PC-3 (cell line): ENCODE results near the gene ACTRT3. TPM values are rescaled to one million over a fixed set of nuclear protein-coding genes. Genes with fewer than 3 reads are reported as not detected.

Experiments used
- ATAC-seq: fragments of 200-7000 bp; cut with Tn5 transposase; 2 replicates; pipeline ENCODE4 v1.9.1; 2020; ENCODE audit warnings: mild to moderate bottlenecking, moderate library complexity
- BruUV-seq: library from RNA; stranded (reverse); fragments of 400-500 nt; replicated peaks from 2 replicates; lab custom pipeline; 2021; lab: Mats Ljungman, UMichigan
- CTCF ChIA-PET: fragments of 300-600 bp; sonication (Branson Sonifier 250); formaldehyde crosslinking; loops from one replicate; lab custom pipeline; 2022; ENCODE audit warnings: antibody characterized with exemption; lab: Charles Lee
- POLR2A ChIA-PET: fragments of 300-600 bp; sonication (Branson Sonifier 250); formaldehyde crosslinking; loops from one replicate; lab custom pipeline; 2022; ENCODE audit warnings: antibody characterized with exemption; ENCODE audit not compliant: unreplicated experiment; lab: Charles Lee
- DNase-seq: peaks from one replicate; pipeline ENCODE4 v3.0.0-alpha.2; 2015
- H2AFZ ChIP-seq: fragments of 300-600 bp; sonication (generic); 2 replicates; pipeline ENCODE4 v1.6.0; 2016; ENCODE audit warnings: antibody characterized with exemption, low read length
- H3F3A ChIP-seq: fragments of 300-600 bp; sonication (generic); one replicate; pipeline ENCODE4 v1.6.0; 2017; ENCODE audit warnings: antibody characterized with exemption, low read length, control low read depth, mild to moderate bottlenecking; ENCODE audit not compliant: unreplicated experiment
- H3K27ac ChIP-seq: fragments of 300-600 bp; sonication (generic); 2 replicates; pipeline ENCODE4 v1.5.1; 2016; ENCODE audit warnings: mild to moderate bottlenecking, low read length
- H3K27me3 ChIP-seq: fragments of 300-600 bp; sonication (generic); 2 replicates; pipeline ENCODE4 v1.6.1; 2016; ENCODE audit warnings: low read length, mixed read lengths
- H3K36me3 ChIP-seq: fragments of 300-600 bp; sonication (generic); 2 replicates; pipeline ENCODE4 v1.6.1; 2016; ENCODE audit warnings: low read depth, mixed run types, low read length, mixed read lengths
- H3K4me1 ChIP-seq: fragments of 300-600 bp; sonication (generic); 2 replicates; pipeline ENCODE4 v1.5.1; 2016; ENCODE audit warnings: low read length; ENCODE audit not compliant: insufficient read depth
- H3K4me2 ChIP-seq: fragments of 300-600 bp; sonication (generic); 2 replicates; pipeline ENCODE4 v1.6.0; 2016; ENCODE audit warnings: low read length
- H3K4me3 ChIP-seq: fragments of 300-600 bp; sonication (generic); 2 replicates; pipeline ENCODE4 v1.5.1; 2016; ENCODE audit warnings: mild to moderate bottlenecking, low read length, mixed read lengths
- H3K79me2 ChIP-seq: fragments of 300-600 bp; sonication (generic); 2 replicates; pipeline ENCODE4 v1.6.1; 2017; ENCODE audit warnings: low read length, mixed read lengths
- H3K9ac ChIP-seq: fragments of 300-600 bp; sonication (generic); 2 replicates; pipeline ENCODE4 v1.6.0; 2016; ENCODE audit warnings: mild to moderate bottlenecking, low read length
- H3K9me2 ChIP-seq: fragments of 300-600 bp; sonication (generic); replicated peaks from 2 replicates; pipeline ENCODE4 v1.6.1; 2016; ENCODE audit warnings: mixed run types, low read length, mixed read lengths
- H3K9me3 ChIP-seq: fragments of 300-600 bp; sonication (generic); 2 replicates; pipeline ENCODE4 v1.6.1; 2016; ENCODE audit warnings: low read length, mixed read lengths
- H4K20me1 ChIP-seq: fragments of 300-600 bp; sonication (generic); 2 replicates; pipeline ENCODE4 v1.6.1; 2016; ENCODE audit warnings: low read length, mixed read lengths
- EZH2 ChIP-seq: fragments of 300-600 bp; sonication (generic); IDR thresholded peaks from one replicate; pipeline ENCODE4 v1.6.1; 2017; ENCODE audit warnings: antibody characterized with exemption, mild to moderate bottlenecking, low read length; ENCODE audit not compliant: unreplicated experiment
- EZH2phosphoT487 ChIP-seq: fragments of 300-600 bp; sonication (generic); IDR thresholded peaks from 2 replicates; pipeline ENCODE4 v1.6.1; 2018; ENCODE audit warnings: mild to moderate bottlenecking, antibody characterized with exemption, low read length, borderline replicate concordance
- intact Hi-C: fragments of 100-400 bp; cut with micrococcal nuclease; formaldehyde crosslinking; loops from 2 replicates; pipeline ENCODE4 v1.9.0; 2023
- total RNA-seq: library from RNA; depleted of rRNA; stranded (reverse); fragments of >200 nt; gene quantifications from 2 replicates; pipeline ENCODE4 v1.2.3, GENCODE V29; 2014
- TF ChIP-seq, protein P1 (sequence below): fragments of 300-600 bp; sonication (generic); conservative IDR thresholded peaks from 2 replicates; pipeline ENCODE4 v1.5.1; 2017; ENCODE audit warnings: antibody characterized with exemption, low read depth, mild to moderate bottlenecking, low read length

The ACTRT3 gene
- total RNA-seq, 1 experiment from 2014 or later = 2.6 TPM

DNA sequence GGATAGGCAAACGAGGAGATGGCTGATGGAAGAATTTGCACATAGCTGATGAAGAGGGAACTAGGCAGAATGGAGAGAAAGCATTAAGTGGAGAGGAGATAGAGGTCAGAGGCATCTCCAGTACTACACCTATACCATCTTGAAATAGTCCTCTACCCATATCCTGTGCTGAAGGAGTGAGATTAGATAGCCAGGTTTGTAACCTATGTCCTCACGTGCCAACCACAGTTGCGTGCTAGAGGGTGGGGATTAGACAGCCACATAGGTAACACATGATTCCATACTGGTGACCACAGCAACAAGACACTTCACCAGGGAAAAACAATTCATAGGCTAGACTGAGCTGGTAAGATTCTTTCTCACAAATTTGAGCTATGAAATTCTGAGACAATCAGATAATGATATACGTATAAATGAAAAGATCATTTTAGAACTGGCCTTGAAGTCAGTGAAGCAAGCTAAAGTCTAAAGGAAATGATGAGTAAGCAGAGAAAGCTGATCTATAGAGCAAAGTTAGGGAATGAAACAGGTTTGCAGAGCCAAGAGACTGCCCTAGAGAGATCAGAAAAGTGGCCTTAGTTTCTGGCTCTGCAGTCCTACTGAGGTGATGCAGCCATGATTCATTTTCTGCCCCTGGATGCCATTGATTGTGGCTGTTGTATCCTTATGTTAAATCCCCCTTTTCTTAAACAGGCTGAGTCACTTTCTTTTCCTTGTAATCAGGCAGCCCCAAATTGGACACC is 21.5 kb upstream of the ACTRT3 start:
- intact Hi-C loops = loop anchor here (10.0 kb wide), 1 partner anchor 194 kb away; no protein-coding TSS in a partner anchor
- peak; percentile 24; the same call in 1 of the 2 replicates for ATAC-seq

DNA sequence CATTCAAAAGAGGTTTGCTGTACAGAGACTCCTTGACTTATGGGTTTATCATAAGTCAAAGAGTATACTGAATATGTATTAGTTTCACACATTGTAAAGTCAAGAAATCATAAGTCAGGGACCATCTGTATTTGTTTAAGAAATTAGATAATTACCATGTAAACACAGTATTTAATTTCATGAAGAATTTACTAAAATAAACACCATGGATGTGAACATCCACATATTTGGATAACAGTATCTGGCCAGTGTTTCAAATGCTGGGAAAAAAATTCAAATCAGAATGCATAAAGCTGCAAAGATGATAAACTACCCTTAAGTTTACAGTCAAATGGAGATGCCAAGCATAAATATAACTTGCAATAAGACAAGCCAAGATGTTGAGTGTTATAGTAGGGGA is 20.9 kb upstream of the ACTRT3 start:
- H3K4me2 ChIP-seq = no peak overlapping the region
- ATAC-seq (no peak), DNase-seq (no peak)
- no peaks in the 10 kb centered on the region for H3K27me3 ChIP-seq
- no peak overlapping the region for H3K9ac ChIP-seq
- TF ChIP-seq EZH2phosphoT487 (no peak), EZH2 (no peak)
- TF ChIP-seq, protein P1, sequence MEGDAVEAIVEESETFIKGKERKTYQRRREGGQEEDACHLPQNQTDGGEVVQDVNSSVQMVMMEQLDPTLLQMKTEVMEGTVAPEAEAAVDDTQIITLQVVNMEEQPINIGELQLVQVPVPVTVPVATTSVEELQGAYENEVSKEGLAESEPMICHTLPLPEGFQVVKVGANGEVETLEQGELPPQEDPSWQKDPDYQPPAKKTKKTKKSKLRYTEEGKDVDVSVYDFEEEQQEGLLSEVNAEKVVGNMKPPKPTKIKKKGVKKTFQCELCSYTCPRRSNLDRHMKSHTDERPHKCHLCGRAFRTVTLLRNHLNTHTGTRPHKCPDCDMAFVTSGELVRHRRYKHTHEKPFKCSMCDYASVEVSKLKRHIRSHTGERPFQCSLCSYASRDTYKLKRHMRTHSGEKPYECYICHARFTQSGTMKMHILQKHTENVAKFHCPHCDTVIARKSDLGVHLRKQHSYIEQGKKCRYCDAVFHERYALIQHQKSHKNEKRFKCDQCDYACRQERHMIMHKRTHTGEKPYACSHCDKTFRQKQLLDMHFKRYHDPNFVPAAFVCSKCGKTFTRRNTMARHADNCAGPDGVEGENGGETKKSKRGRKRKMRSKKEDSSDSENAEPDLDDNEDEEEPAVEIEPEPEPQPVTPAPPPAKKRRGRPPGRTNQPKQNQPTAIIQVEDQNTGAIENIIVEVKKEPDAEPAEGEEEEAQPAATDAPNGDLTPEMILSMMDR = no peak
- no peaks in the 10 kb centered on the region for H3K9me2 ChIP-seq
- H3K27ac ChIP-seq = no peak overlapping the region
- H4K20me1 ChIP-seq = no peaks in the 10 kb centered on the region
- POLR2A ChIA-PET = no interaction called here
- CTCF ChIA-PET = no interaction called here
- no peaks in the 10 kb centered on the region for H3K79me2 ChIP-seq
- intact Hi-C loops = loop anchor here (10.0 kb wide), 1 partner anchor 195 kb away; no protein-coding TSS in a partner anchor
- H2AFZ ChIP-seq = no peak overlapping the region
- no TSS peak for BruUV-seq
- H3K4me1 ChIP-seq = no peaks in the 10 kb centered on the region
- no peaks in the 10 kb centered on the region for H3F3A ChIP-seq
- H3K9me3 ChIP-seq = no peaks in the 10 kb centered on the region
- H3K4me3 ChIP-seq = no peak overlapping the region
- peaks cover 37% of the 10 kb centered on the region for H3K36me3 ChIP-seq

More for the DNA sequence above, 21.5 kb upstream of the ACTRT3 start:
- Histone ChIP-seq H3K9me2 (no peaks in the 10 kb centered on the region), H3K27ac (no peak overlapping the region), H2AFZ (no peak overlapping the region), H3K4me1 (no peaks in the 10 kb centered on the region), H3K9me3 (no peaks in the 10 kb centered on the region), H3K36me3 (peaks cover 31% of the 10 kb centered on the region), H3K4me3 (no peak overlapping the region), H3K4me2 (no peak overlapping the region), H3K27me3 (no peaks in the 10 kb centered on the region), H3K79me2 (no peaks in the 10 kb centered on the region), H4K20me1 (no peaks in the 10 kb centered on the region), H3F3A (no peaks in the 10 kb centered on the region), H3K9ac (no peak overlapping the region)
- POLR2A ChIA-PET = no interaction called here
- TF ChIP-seq, protein P1 = no peak
- TF ChIP-seq EZH2 (no peak), EZH2phosphoT487 (no peak)
- CTCF ChIA-PET = no interaction called here
- no TSS peak for BruUV-seq
- DNase-seq = peak; percentile 44

DNA sequence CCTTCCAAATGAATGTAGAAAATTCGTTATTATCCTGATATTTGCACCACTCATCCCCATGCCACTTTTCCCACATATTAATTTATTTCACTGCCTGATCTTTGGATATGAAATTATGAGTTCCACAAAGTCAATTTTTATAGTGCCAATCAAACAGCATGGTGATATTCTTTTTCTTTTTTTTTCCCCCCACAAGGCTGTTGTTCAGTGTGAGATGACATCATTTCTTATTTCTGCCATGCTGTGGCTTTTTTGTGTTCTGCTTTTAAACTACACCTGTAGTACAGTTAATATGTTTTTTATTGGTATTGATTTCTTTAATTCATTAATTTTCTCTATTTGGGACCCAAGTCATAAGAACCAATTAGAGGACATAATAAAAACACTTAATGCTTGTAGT is 18.4 kb upstream of the ACTRT3 start:
- no TSS peak for BruUV-seq
- no peaks in the 10 kb centered on the region for H3K79me2 ChIP-seq
- POLR2A ChIA-PET = no interaction called here

More for the DNA sequence above, 18.4 kb upstream of the ACTRT3 start:
- H3K9me2 ChIP-seq = no peaks in the 10 kb centered on the region
- no peaks in the 10 kb centered on the region for H3K9me3 ChIP-seq
- CTCF ChIA-PET = no interaction called here
- ATAC-seq (no peak), DNase-seq (no peak)
- H3K27me3 ChIP-seq = no peaks in the 10 kb centered on the region
- TF ChIP-seq EZH2phosphoT487 = no peak
- TF ChIP-seq, protein P1 = no peak
- TF ChIP-seq EZH2 = no peak
- no peaks in the 10 kb centered on the region for H4K20me1 ChIP-seq
- intact Hi-C loops = no loop called here
- H3K4me3 ChIP-seq = no peak overlapping the region
- no peak overlapping the region for H3K9ac ChIP-seq
- no peak overlapping the region for H3K27ac ChIP-seq
- no peaks in the 10 kb centered on the region for H3K4me1 ChIP-seq
- no peak overlapping the region for H3K4me2 ChIP-seq
- H3K36me3 ChIP-seq = peaks cover 51% of the 10 kb centered on the region
- H2AFZ ChIP-seq = no peak overlapping the region
- no peaks in the 10 kb centered on the region for H3F3A ChIP-seq
